GM19023 (cell line): Measurements from ENCODE around the gene MMS19.

ENCODE experiments used
- ATAC-seq: cut with Tn5 transposase; IDR thresholded peaks from one replicate; pipeline ENCODE4 v1.9.1; 2021; ENCODE audit warnings: mild to moderate bottlenecking, moderate library complexity; ENCODE audit not compliant: unreplicated experiment

MMS19 gene

GRCh38 chr10:97465982-97466381, 32.2 kb downstream of the MMS19 start:
- no peak for ATAC-seq

DNA sequence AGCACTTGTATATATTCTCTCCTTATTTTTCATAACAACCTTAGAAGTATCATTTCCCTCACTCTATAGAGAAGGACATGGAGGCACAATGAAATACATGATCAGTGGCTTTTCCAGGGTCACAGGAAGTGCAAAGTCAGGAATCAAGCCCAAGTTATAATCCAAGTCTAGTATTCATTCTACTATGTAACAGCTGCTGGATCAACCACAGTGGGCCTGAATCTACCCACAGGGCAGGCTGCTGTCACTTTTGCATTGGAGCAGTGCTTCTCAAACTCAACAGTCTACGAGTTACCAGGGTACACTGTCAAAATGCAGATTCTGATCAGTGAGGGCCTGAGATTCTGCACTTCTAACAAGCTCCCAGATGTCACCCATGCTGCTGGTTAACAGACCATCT, 34.0 kb downstream of the MMS19 start:
- ATAC-seq, result no peak

DNA sequence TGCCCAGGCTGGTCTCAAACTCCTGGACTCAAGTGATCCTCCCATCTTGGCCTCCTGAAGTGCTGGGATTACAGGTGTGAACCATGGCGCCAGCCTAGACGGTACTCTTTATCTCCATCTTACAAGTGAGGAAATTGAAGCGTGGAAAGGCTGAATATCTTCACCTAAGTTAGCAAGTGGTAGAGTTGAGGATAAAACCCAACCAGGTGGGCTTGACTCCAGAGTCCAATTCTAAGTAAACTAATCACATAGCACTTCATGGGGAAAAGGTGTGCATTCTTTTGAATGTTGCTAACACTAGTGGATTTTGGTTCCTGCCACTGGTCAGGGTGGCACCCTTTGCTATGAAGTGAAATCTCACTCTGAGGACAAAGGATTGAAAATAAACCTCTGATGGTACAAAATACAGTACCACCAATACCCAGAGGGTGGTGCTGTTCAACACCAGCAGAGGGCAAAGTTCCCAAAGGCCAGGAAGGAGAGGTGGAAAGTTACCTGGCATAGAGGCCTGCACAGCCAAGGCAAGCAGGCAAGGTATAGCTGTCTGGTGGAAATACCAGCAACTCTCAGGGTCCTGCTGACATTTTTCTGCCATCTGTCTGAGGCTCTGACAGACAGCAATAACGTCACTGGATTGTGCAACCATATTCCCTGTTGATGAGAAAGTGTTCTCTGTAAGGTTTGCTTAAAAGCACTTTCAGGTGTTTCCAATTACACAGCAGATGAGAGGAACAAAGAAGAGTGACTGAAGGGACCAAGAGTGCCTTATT, 34.7 kb downstream of the MMS19 start:
- no peak for ATAC-seq

DNA sequence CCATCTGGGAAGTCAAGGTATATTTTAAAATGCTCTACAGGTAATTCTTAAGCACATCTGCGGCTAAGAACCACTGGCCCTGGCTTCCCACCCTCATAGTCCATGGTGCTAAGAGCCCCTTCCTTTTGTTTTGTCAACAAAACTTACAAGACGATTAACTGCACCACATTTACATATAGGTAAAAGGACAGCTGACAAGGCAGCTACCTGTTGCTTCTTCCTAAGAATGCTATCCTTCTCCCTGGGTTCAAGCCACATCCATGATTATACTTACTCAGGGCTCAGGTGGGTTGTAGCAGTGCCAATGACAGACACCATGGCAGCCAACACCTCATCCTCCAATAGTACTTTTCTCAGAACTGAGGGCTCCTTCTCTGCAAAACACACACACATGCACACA, 35.9 kb downstream of the MMS19 start:
- no peak for ATAC-seq

- no peak for ATAC-seq
These were observed 38.3 kb downstream of the MMS19 start for GRCh38 chr10:97459933-97460332.

DNA sequence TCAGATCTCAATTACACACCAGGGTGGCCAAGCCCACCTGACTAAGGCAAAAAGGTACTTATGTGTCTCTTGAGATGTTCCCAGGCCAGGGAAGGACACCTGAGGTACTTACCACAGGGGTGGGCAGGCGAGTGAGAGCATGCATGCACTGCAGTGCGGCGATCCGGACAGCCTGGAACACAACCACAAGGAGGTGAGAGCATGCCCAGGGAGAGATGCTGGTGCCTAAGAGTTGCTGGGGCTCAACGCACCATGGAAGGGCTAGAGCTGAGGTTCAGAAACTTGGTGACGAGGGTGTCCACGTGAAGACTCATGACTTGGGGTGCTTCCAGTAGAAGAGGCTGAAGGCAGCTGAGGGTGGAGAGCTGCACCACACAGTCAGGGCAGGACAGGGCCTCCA, 39.1 kb downstream of the MMS19 start:
- ATAC-seq, result no peak

DNA sequence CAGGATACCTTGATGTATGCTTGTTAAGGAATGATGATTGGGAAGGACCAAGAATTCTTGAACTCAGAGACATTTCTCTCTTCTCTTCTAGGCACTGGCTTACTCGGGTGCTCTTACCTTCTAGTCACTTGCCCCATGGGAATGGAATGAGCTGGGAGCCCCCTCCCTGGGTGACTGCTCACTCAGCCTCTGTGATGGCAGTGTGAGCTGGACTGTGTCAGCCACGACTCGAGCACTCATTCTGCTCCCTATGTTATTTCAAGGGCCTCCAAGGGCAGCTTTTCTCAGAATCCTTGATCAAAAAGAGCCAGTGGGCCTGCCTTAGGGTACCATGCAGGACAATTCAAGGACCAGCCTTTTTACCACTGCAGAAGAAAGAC, 41.5 kb downstream of the MMS19 start:
- no peak for ATAC-seq

DNA sequence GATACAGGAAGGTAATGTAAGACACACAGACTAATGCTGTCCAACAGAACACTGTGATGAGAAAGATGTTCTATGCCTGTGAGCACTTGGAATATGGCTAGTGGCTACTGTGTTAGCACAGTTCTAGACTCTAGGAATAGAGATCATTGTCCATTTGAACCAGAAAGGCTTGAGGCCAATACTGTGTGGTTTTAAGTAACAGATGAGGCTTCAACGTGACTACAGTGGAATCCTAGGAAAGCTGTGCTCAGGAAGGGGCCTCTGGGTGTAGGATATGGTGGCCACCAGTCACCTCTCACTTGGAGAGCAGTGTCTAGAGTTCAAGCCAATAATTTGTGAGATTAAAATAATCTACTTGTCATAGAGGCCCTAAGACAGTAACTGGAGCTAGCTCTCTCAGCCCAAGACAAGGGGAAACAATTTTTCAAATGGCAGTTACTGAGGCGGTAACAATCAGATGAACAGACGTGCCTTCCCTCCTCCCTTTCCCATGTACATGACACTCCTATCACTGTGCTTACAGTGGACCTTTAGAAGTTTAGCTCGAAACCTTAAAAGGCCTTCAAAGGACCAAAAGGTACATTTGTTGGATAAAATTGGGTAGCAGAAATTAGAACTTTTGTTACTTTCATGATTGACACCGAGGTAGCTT, 42.1 kb downstream of the MMS19 start:
- ATAC-seq, result no peak

GRCh38 chr10:97454330-97455036, 43.7 kb downstream of the MMS19 start:
- ATAC-seq, result no peak

DNA sequence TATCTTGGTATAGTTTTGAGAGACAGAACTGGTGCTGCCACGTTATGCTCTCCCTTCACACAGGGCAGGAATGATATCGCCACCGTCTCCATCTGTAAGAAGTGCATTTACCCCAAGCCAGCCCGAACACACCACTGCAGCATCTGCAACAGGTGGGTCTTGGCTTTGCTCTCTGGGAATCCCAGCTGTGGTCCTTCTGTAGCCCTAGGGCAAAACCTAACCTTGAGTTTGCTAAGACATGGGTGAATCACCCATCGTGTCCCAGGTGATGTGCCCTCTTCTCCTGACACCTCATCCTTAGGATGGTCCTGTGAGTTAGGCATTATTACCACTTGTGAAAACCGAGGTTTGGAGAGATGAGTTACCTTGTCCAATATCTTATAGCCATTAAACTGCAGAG, 45.9 kb downstream of the MMS19 start:
- ATAC-seq, result no peak

DNA sequence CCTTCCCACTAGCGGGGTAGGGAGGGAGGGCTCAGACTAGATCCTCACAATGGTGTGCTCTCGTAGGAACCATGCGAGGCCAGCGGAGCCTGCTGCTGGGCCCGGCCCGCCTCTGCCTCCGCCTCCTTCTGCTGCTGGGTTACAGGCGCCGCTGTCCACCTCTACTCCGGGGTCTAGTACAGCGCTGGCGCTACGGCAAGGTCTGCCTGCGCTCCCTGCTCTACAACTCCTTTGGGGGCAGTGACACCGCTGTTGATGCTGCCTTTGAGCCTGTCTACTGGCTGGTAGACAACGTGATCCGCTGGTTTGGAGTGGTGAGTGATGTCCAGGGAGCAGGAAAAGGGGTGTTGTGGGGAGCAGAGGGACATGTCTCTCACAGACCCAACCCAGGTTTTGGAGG, 46.6 kb downstream of the MMS19 start:
- ATAC-seq, result no peak

DNA sequence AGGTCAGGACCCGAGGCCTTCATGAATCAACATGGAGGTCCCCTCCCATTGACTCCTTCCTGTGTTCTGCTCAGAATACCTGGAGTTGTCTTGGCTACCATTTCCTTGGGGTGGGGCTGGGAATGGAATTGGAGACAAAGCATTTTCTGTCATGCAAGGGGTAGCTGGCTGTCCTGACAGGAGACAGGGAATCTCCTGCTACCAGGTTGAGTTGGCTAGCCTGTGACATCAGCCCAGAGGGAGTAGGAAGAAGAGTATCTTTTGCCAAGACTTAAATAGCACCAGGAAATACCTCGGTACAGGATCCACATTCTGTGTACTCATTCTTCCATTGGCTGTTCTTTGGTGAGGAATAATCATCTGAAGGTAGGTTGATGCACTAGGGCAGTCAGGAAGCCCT, 47.4 kb downstream of the MMS19 start:
- ATAC-seq, result no peak

DNA sequence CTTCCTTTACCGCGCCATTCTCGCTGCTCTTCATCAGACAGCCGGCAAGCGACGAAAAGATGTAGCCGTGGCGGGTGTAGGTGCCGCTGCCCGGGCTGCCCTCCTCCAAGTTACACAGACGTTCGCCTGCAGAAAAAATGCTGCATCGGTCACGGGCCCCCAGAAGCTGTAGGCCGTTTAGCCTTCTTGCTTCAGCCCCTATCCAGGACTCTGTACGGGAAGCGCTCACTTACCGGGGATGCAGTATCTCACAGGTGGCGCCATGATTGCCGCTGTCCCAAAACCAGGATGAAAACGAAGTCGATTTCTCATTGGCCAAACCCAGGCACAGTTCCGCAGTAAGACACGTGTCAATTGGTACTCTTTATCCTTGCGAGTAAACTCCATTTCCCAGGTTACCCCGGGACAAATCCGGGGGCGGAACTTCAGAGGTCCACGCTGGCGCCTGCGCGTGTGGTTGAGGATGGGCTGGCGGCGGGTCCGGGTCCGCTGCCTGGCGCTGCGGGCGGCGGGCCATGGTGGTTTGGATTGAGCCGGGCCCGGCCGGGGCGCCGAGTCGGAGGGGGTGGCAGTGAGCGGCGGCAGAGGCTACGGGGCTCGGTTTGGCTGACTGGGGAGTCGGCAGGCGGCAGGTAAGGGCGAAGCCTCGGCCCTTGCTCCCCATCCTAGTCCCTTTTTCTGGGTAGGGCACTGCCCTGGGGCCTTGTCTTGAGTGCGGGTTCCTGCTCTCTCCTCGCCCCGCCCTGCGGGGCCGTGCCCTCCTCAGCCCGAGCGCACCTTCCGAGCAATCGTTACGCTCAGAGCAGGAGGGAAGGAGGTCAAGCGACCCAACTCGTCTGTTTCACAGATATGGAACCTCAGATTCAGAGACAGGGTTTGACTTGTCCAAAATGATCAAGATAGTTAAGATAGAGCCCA, 52.2 kb downstream of the MMS19 start, which contains the start of the genes EXOSC1 and ZDHHC16:
Gene EXOSC1, minus strand, starts transcription at position 285 of the 918 bp plus-strand sequence. Its CDS starts 21 bp downstream, at position 264.
Gene ZDHHC16, plus strand, starts transcription at position 454 of the 918 bp plus-strand sequence. CDS start 5,501 bp downstream, outside the sequence.
- peak; percentile 92 for ATAC-seq

DNA sequence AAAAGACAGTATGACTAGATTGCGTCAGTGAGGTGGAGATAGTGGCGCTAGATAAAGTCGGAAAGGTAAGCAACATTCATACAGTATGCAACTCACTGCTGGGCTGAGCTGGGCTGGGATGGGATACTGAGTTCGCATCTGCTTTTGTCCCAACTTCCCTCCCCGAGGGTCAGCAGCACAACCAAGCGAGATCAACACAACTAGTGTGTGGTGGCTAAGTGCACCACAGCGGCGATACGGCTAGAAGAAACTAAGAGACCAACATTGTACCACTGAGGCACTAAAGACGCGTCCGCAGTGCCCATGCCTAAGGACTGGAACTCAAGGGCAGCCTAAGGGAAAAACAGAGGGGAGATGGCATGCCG, 52.9 kb downstream of the MMS19 start:
- no peak for ATAC-seq

- no peak for ATAC-seq
These were observed 54.0 kb downstream of the MMS19 start for GRCh38 chr10:97444212-97444611.

DNA sequence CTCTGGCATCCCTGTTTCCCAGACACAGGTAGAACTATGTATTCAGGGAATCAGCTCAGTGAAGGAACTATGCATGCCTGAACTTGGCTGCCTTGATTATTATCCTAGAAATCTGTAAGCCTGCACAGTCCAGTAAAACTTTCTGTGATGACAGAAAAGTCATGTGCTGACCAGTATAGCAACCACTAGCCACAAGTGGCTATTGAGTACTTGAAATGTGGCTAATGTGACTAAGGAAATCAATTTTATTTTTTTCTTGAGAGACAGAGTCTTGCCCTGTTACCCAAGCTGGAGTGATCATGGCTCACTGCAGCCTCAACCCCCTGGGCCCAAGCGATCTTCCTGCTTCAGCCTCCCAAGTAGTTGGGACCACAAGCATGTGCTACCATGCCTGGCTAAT, 55.9 kb downstream of the MMS19 start:
- ATAC-seq, result no peak

DNA sequence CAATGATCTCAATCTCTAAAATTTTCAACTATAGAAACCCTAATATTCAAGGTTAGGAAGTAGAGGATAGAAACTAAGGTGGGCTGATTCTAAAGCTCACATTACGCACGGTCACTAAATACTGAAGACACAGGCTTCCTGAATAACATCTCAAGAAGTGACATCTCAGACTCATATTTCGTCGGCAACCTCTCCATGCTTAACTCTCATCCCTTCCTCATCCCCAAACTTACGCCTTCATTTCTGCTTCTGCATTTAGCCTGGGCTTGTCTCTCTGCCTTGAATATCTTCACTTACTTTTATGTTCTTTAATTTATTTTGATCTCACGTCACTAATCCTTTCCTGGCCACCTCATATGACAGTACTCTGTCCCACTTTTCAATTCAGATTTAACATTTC, 63.0 kb downstream of the MMS19 start:
- no peak for ATAC-seq

GRCh38 chr10:97434557-97434956, 63.7 kb downstream of the MMS19 start:
- no peak for ATAC-seq

GRCh38 chr10:97434055-97434454, 64.2 kb downstream of the MMS19 start:
- no peak for ATAC-seq

DNA sequence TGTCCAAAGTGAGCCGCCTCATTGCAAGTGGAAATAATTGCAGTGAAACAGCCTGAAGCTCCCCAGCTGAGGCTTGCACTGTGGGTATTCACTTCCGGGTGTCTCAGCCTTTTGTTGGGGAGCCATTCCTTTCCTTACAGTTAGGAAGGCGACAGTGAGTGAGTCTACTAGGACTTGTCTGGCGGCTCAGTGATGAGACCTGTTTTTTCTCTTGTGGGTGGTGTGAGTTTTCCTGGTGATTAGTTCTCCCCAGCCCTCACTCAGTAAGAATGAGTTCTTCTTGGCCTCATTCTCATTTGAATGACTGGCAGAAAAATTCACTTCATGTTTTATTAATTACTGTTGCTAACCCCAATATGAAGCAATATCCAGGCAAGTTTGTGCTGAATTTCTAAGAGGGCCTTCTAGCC, 69.6 kb downstream of the MMS19 start:
- ATAC-seq, result no peak
